Measurements from ENCODE around the gene CSGALNACT2.

- no peak for TF ChIP-seq CTCF (IDR thresholded peaks at IDR 0.05; ENCODE audit: borderline replicate concordance, extremely low read depth, low read length, poor library complexity, severe bottlenecking)
- no peak for TF ChIP-seq EZH2 (IDR thresholded peaks at IDR 0.05; ENCODE audit: borderline replicate concordance, low read depth, low read length, severe bottlenecking)
Measured at GRCh38 chr10:43145311-43145710, 7.1 kb downstream of the CSGALNACT2 start.

All from DND-41 (cell line).